ENCODE measurements around the gene IRAK2. TPM values are rescaled to one million over a fixed set of nuclear protein-coding genes. Genes with fewer than 3 reads are reported as not detected.

Gene IRAK2
- total RNA-seq, 2 donors from 2014 or later = 5.1 to 7.6 TPM

- Histone ChIP-seq H3K36me3 (no peaks in the 10 kb centered on the region), H3K27ac (no peak overlapping the region), H3K4me1 (replicated peaks) (no peaks in the 10 kb centered on the region), H3K27me3 (replicated peaks; ENCODE audit: insufficient read depth) (no peaks in the 10 kb centered on the region), H3K9me3 (no peaks in the 10 kb centered on the region), H3K4me3 (no peak overlapping the region)
- DNase-seq (ENCODE audit: low spot score) = peak; percentile 70
- 73% methylated on average over 4 of the region's 4 CpGs for WGBS
- TF ChIP-seq CTCF (IDR thresholded peaks at IDR 0.05) (peak; percentile 55 to 91 (median 87)), POLR2A (IDR thresholded peaks at IDR 0.05) (no peak), POLR2AphosphoS5 (IDR thresholded peaks at IDR 0.05) (peak; percentile 92)
- intact Hi-C loops (cut with DNase I) = loop anchor here (2.0 to 10.0 kb wide), 3 partner anchors 60 to 280 kb away; partner anchors contain the start of genes BRK1 and IRAK2
These were observed 60.3 kb downstream of the IRAK2 start for GRCh38 chr3:10224794-10225665.

DNA sequence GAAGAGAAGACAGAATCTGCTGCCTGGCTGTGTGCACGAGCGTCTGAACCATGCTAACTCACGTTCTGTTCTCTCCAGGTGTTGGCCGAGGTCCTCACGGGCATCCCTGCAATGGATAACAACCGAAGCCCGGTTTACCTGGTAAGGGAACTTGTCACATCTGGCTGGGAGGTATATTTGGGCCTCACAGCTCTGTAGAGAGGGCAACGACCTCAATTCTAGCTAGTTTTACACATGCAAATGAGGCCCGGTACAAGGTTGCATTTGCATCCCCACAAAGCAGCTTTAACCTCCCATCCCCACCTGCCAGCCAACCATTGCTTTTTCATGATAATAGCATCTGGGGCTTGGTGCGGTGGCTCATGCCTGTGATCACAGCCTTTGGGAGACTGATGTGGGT is 61.6 kb downstream of the IRAK2 start:
- Histone ChIP-seq H3K27me3 (replicated peaks; ENCODE audit: insufficient read depth) (no peaks in the 10 kb centered on the region), H3K9me3 (no peaks in the 10 kb centered on the region), H3K27ac (no peak overlapping the region), H3K4me3 (no peak overlapping the region), H3K36me3 (no peaks in the 10 kb centered on the region), H3K4me1 (replicated peaks) (no peaks in the 10 kb centered on the region)
- intact Hi-C loops (cut with DNase I) = loop anchor here (10.0 kb wide), 2 partner anchors 111 to 281 kb away; partner anchors contain the start of gene BRK1
- WGBS = 57% methylated on average over 10 of the region's 10 CpGs
- DNase-seq (ENCODE audit: low spot score) = no peak
- TF ChIP-seq POLR2A (IDR thresholded peaks at IDR 0.05) = no peak
- no peak for TF ChIP-seq POLR2AphosphoS5 (IDR thresholded peaks at IDR 0.05)
- TF ChIP-seq CTCF (IDR thresholded peaks at IDR 0.05) = no peak

- Histone ChIP-seq H3K4me3 (no peak overlapping the region), H3K27ac (no peak overlapping the region), H3K36me3 (no peaks in the 10 kb centered on the region), H3K4me1 (replicated peaks) (no peaks in the 10 kb centered on the region), H3K27me3 (replicated peaks; ENCODE audit: insufficient read depth) (no peaks in the 10 kb centered on the region), H3K9me3 (no peaks in the 10 kb centered on the region)
- WGBS = 81% methylated on average over 4 of the region's 4 CpGs
- no peak for DNase-seq (ENCODE audit: low spot score)
- TF ChIP-seq POLR2A (IDR thresholded peaks at IDR 0.05) (no peak), CTCF (IDR thresholded peaks at IDR 0.05) (no peak), POLR2AphosphoS5 (IDR thresholded peaks at IDR 0.05) (no peak)
- intact Hi-C loops (cut with DNase I) = loop anchor here (10.0 kb wide), 2 partner anchors 114 to 284 kb away; partner anchors contain the start of gene BRK1
These were observed 63.7 kb downstream of the IRAK2 start for GRCh38 chr3:10228248-10228950.

DNA sequence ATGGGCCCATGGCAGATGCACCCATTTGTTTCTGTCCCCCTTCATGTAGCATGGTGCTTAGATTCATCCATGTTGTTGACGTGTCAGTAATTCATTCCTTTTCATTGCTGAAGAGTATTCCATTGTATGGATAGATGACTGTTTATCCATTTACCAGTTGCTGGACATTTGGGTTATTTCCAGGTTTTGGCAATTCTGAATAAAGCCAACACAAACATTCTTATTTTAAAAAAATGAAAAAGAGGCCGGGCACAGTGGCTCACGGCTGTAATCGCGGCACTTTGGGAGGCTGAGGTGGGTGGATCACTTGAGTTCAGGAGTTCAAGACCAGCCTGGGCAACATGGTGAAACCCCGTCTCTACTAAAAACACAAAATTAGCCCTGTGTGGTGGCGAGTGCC is 64.9 kb downstream of the IRAK2 start:
- H3K36me3 ChIP-seq = no peaks in the 10 kb centered on the region
- H3K27me3 ChIP-seq (replicated peaks; ENCODE audit: insufficient read depth) = no peaks in the 10 kb centered on the region
- no peak overlapping the region for H3K4me3 ChIP-seq
- H3K27ac ChIP-seq = no peak overlapping the region
- 91% methylated on average over 7 of the region's 7 CpGs for WGBS
- no peaks in the 10 kb centered on the region for H3K9me3 ChIP-seq
- no peaks in the 10 kb centered on the region for H3K4me1 ChIP-seq (replicated peaks)
- intact Hi-C loops (cut with DNase I) = loop anchor here (10.0 kb wide), 2 partner anchors 115 to 285 kb away; partner anchors contain the start of gene BRK1
- no peak for TF ChIP-seq POLR2A (IDR thresholded peaks at IDR 0.05)
- TF ChIP-seq CTCF (IDR thresholded peaks at IDR 0.05) = no peak
- no peak for TF ChIP-seq POLR2AphosphoS5 (IDR thresholded peaks at IDR 0.05)
- no peak for DNase-seq (ENCODE audit: low spot score)
